H9 (cell line): ENCODE data around the gene KLHL22. TPM values are rescaled to one million over a fixed set of nuclear protein-coding genes. Genes with fewer than 3 reads are reported as not detected.
A peak's percentile ranks its signal among the peaks of the same experiment; 100 is the strongest.
"Not testable (repeated sequence)": the region's sequence is repeated elsewhere in the genome, so short reads cannot be mapped to it uniquely, and the experiment has no call there.

Experiments used
- DNase-seq: peaks from one replicate; pipeline ENCODE4 v3.0.0-alpha.2; 2017
- H2AFZ ChIP-seq: one replicate; pipeline ENCODE4 v1.6.1; 2013; ENCODE audit warnings: mild to moderate bottlenecking, low read length, control low read depth, moderate library complexity
- H2AK5ac ChIP-seq: 2 replicates; pipeline ENCODE4 v1.6.1; 2013; ENCODE audit warnings: low read length, control low read depth, mixed read lengths; ENCODE audit not compliant: insufficient read length
- H2BK120ac ChIP-seq: one replicate; pipeline ENCODE4 v1.6.1; 2013; ENCODE audit warnings: low read depth, mild to moderate bottlenecking, low read length, control low read depth, inconsistent platforms; ENCODE audit not compliant: poor library complexity, severe bottlenecking
- H2BK12ac ChIP-seq: 2 replicates; pipeline ENCODE4 v1.6.1; 2013; ENCODE audit warnings: low read length, control low read depth, mixed read lengths, low read depth; ENCODE audit not compliant: insufficient read length
- H2BK15ac ChIP-seq: 2 replicates; pipeline ENCODE4 v1.6.1; 2013; ENCODE audit warnings: low read depth, low read length, control low read depth
- H2BK20ac ChIP-seq: one replicate; pipeline ENCODE4 v1.6.1; 2013; ENCODE audit warnings: low read depth, mild to moderate bottlenecking, low read length, control low read depth, inconsistent platforms; ENCODE audit not compliant: poor library complexity, severe bottlenecking
- H2BK5ac ChIP-seq: 2 replicates; pipeline ENCODE4 v1.6.1; 2013; ENCODE audit warnings: low read length, control low read depth, mixed read lengths; ENCODE audit not compliant: insufficient read length
- H3K14ac ChIP-seq: 2 replicates; pipeline ENCODE4 v1.6.1; 2013; ENCODE audit warnings: low read length, control low read depth; ENCODE audit not compliant: insufficient read depth
- H3K18ac ChIP-seq: 2 replicates; pipeline ENCODE4 v1.6.1; 2013; ENCODE audit warnings: low read depth, mild to moderate bottlenecking, mixed read lengths, low read length, control low read depth; ENCODE audit not compliant: insufficient read length
- H3K23ac ChIP-seq: 2 replicates; pipeline ENCODE4 v1.6.1; 2013; ENCODE audit warnings: low read length, control low read depth, mixed read lengths, low read depth; ENCODE audit not compliant: insufficient read length
- H3K23me2 ChIP-seq: 2 replicates; pipeline ENCODE4 v1.6.1; 2013; ENCODE audit warnings: low read depth, mild to moderate bottlenecking, mixed read lengths, low read length, control low read depth; ENCODE audit not compliant: insufficient read length, poor library complexity, severe bottlenecking
- H3K27ac ChIP-seq: 2 replicates; pipeline ENCODE4 v1.5.1; 2013; ENCODE audit warnings: low read length, control low read depth, mixed read lengths, low read depth; ENCODE audit not compliant: insufficient read length
- H3K27me3 ChIP-seq: 2 replicates; pipeline ENCODE4 v1.6.1; 2013; ENCODE audit warnings: low read length, control low read depth, inconsistent platforms; ENCODE audit not compliant: insufficient read depth
- H3K4ac ChIP-seq: 2 replicates; pipeline ENCODE4 v1.6.1; 2013; ENCODE audit warnings: low read depth, mild to moderate bottlenecking, control low read depth, inconsistent platforms, low read length, moderate library complexity
- H3K4me1 ChIP-seq: 2 replicates; pipeline ENCODE4 v1.6.1; 2013; ENCODE audit warnings: low read length, control low read depth, inconsistent platforms; ENCODE audit not compliant: insufficient read depth
- H3K4me2 ChIP-seq: 2 replicates; pipeline ENCODE4 v1.6.1; 2013; ENCODE audit warnings: low read length, control low read depth, mixed read lengths; ENCODE audit not compliant: insufficient read length, insufficient read depth
- H3K56ac ChIP-seq: 2 replicates; pipeline ENCODE4 v1.6.1; 2013; ENCODE audit warnings: low read depth, mild to moderate bottlenecking, mixed read lengths, low read length, control low read depth; ENCODE audit not compliant: insufficient read length
- H3K79me1 ChIP-seq: 2 replicates; pipeline ENCODE4 v1.6.1; 2013; ENCODE audit warnings: low read depth, mild to moderate bottlenecking, moderate library complexity, low read length, control low read depth, inconsistent platforms; ENCODE audit not compliant: insufficient read depth, poor library complexity, severe bottlenecking
- H3K79me2 ChIP-seq: 2 replicates; pipeline ENCODE4 v1.6.1; 2013; ENCODE audit warnings: low read length, control low read depth, inconsistent platforms; ENCODE audit not compliant: insufficient read depth
- H3K9ac ChIP-seq: 2 replicates; pipeline ENCODE4 v1.6.1; 2013; ENCODE audit warnings: low read length, control low read depth, mixed read lengths; ENCODE audit not compliant: insufficient read length; ENCODE audit errors: extremely low read depth
- H3K9me3 ChIP-seq: one replicate; pipeline ENCODE4 v1.6.1; 2013; ENCODE audit warnings: low read depth, low read length, inconsistent platforms; ENCODE audit not compliant: control insufficient read depth
- H3T11ph ChIP-seq: one replicate; pipeline ENCODE4 v1.6.1; 2013; ENCODE audit warnings: mild to moderate bottlenecking, low read length, control low read depth, inconsistent platforms
- H4K20me1 ChIP-seq: one replicate; pipeline ENCODE4 v1.6.1; 2013; ENCODE audit not compliant: control insufficient read depth, insufficient read length, insufficient read depth
- H4K5ac ChIP-seq: 2 replicates; pipeline ENCODE4 v1.6.1; 2013; ENCODE audit warnings: low read depth, mild to moderate bottlenecking, mixed read lengths, low read length, control low read depth; ENCODE audit not compliant: insufficient read length
- H4K8ac ChIP-seq: replicated peaks from 2 replicates; pipeline ENCODE4 v1.6.1; 2013; ENCODE audit warnings: low read length, control low read depth, mixed read lengths, low read depth; ENCODE audit not compliant: insufficient read length
- H4K91ac ChIP-seq: 2 replicates; pipeline ENCODE4 v1.6.1; 2013; ENCODE audit warnings: low read depth, mild to moderate bottlenecking, moderate library complexity, mixed read lengths, low read length, control low read depth; ENCODE audit not compliant: insufficient read length
- H3K27ac Mint-ChIP-seq, 3 experiments: 2 replicates in 2 of 3; 3 replicates in 1 of 3; pipeline ENCODE4 v1.8.0; 2020 to 2021; ENCODE audit warnings: mixed read lengths in 3 of 3, mild to moderate bottlenecking in 1 of 3, moderate library complexity in 1 of 3
- H3K27me3 Mint-ChIP-seq: 2 replicates; pipeline ENCODE4 v1.8.0; 2021; ENCODE audit warnings: low read depth, mild to moderate bottlenecking, moderate library complexity, mixed read lengths
- H3K36me3 Mint-ChIP-seq, 3 experiments: 2 replicates in 2 of 3; 3 replicates in 1 of 3; pipeline ENCODE4 v1.8.0; 2020 to 2021; ENCODE audit warnings: low read depth in 3 of 3, mixed read lengths in 3 of 3; ENCODE audit not compliant: insufficient read depth in 1 of 3
- H3K4me1 Mint-ChIP-seq, 2 experiments: 2 replicates each; pipeline ENCODE4 v1.8.0; 2020; ENCODE audit warnings: mixed read lengths in 2 of 2
- H3K4me3 Mint-ChIP-seq, 2 experiments: 2 replicates in 1 of 2; 3 replicates in 1 of 2; pipeline ENCODE4 v1.8.0; 2020 to 2021; ENCODE audit warnings: mild to moderate bottlenecking in 2 of 2, mixed read lengths in 2 of 2, moderate library complexity in 1 of 2
- H3K9me3 Mint-ChIP-seq, 2 experiments: 2 replicates in 1 of 2; 3 replicates in 1 of 2; pipeline ENCODE4 v1.8.0; 2020; ENCODE audit warnings: mild to moderate bottlenecking in 2 of 2, mixed read lengths in 2 of 2, moderate library complexity in 1 of 2
- WGBS: extraction: QIAGEN DNeasy Blood & Tissue Kit; methylation state at CpG from one replicate; pipeline ENCODE4 v1.1.7; 2013; ENCODE audit warnings: missing lambda C conversion rate, low lambda C conversion rate, mixed read lengths; ENCODE audit not compliant: insufficient read length; ENCODE audit errors: extremely low coverage; 5-methylcytosine and 5-hydroxymethylcytosine counted together
- total RNA-seq: library from RNA; stranded (reverse); gene quantifications from 2 replicates; pipeline ENCODE4 v1.2.1, GENCODE V29; 2021
- TF ChIP-seq, protein P1 (sequence below): fragments of 200-600 bp; sonication (generic); conservative IDR thresholded peaks from 3 replicates; pipeline ENCODE4 v1.8.0; 2021; ENCODE audit warnings: antibody characterized with exemption, mild to moderate bottlenecking

The KLHL22 gene
- total RNA-seq, 1 experiment from 2014 or later: 11.9 TPM

DNA sequence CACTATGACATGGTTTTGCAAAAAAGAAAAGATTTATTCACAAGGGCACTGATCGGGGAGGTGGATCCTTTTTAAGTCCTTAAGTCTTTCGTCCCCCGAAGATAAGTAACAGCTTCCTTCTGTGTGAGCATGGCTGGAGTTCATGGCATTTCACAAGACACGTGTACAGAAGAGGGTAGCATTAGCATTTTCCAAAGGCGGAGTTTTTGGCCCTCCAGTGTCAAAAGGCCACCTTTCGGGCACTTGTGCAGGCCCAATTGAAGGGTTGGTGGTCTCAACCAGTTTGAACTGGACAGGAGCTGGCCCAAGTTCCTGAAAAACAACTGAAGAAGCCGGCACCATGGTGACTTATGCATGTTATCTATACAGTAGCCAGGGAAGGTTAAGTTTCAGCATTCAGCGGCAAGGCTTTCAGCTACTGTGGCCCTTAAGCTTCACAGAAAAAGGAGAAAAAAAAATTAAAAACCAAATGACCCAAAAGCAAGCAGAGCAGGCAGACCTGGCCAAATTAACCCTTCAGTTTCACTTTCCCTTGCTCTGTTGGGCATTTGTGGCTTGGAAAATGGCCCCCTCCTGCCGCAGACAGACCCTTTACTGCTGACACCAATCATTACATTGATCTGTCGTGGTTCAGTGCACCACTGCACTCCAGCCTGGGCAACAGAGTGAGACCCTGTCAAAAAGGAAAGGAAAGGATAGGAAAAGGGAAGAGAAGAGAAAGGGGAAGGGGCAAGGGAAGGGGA is 83.0 kb downstream of the KLHL22 start:
- no peak overlapping the region for H3K4me3 Mint-ChIP-seq
- H2BK5ac ChIP-seq: no peak overlapping the region
- H3K27me3 ChIP-seq: no peaks in the 10 kb centered on the region
- H4K91ac ChIP-seq: no peak overlapping the region
- H3K27ac Mint-ChIP-seq: no peak overlapping the region
- TF ChIP-seq, protein P1, sequence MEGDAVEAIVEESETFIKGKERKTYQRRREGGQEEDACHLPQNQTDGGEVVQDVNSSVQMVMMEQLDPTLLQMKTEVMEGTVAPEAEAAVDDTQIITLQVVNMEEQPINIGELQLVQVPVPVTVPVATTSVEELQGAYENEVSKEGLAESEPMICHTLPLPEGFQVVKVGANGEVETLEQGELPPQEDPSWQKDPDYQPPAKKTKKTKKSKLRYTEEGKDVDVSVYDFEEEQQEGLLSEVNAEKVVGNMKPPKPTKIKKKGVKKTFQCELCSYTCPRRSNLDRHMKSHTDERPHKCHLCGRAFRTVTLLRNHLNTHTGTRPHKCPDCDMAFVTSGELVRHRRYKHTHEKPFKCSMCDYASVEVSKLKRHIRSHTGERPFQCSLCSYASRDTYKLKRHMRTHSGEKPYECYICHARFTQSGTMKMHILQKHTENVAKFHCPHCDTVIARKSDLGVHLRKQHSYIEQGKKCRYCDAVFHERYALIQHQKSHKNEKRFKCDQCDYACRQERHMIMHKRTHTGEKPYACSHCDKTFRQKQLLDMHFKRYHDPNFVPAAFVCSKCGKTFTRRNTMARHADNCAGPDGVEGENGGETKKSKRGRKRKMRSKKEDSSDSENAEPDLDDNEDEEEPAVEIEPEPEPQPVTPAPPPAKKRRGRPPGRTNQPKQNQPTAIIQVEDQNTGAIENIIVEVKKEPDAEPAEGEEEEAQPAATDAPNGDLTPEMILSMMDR: no peak
- H3T11ph ChIP-seq: no peak overlapping the region
- no peaks in the 10 kb centered on the region for H3K79me1 ChIP-seq
- H3K36me3 Mint-ChIP-seq: peaks cover 0 to 6% (median 0%) of the 10 kb centered on the region in 3 experiments; a peak in 4 of 7 replicates
- no peak overlapping the region for H3K18ac ChIP-seq
- H2BK15ac ChIP-seq: no peak overlapping the region
- no peak overlapping the region for H3K56ac ChIP-seq
- H3K4ac ChIP-seq: no peak overlapping the region
- WGBS: no CpG with 5 or more reads among the region's 10 CpGs
- no peaks in the 10 kb centered on the region for H3K79me2 ChIP-seq
- H3K4me1 Mint-ChIP-seq: peaks cover 0 to 7% of the 10 kb centered on the region in 2 experiments; a peak in 1 of 4 replicates
- H3K9me3 ChIP-seq: no peaks in the 10 kb centered on the region
- H3K27me3 Mint-ChIP-seq: peaks cover 2% of the 10 kb centered on the region; the same call in 1 of the 2 replicates
- H3K4me1 ChIP-seq: no peaks in the 10 kb centered on the region
- no peak overlapping the region for H3K14ac ChIP-seq
- H3K23ac ChIP-seq: no peak overlapping the region
- no peak overlapping the region for H2BK12ac ChIP-seq
- no peaks in the 10 kb centered on the region for H3K23me2 ChIP-seq
- DNase-seq: no peak
- no peak overlapping the region for H4K8ac ChIP-seq
- no peaks in the 10 kb centered on the region for H3K9me3 Mint-ChIP-seq
- H4K20me1 ChIP-seq: no peaks in the 10 kb centered on the region
- peak overlapping the region; percentile 44 for H2BK120ac ChIP-seq
- H3K4me2 ChIP-seq: no peak overlapping the region
- no peak overlapping the region for H3K9ac ChIP-seq
- H2BK20ac ChIP-seq: no peak overlapping the region
- no peak overlapping the region for H2AFZ ChIP-seq
- H3K27ac ChIP-seq: no peak overlapping the region
- no peak overlapping the region for H2AK5ac ChIP-seq
- no peak overlapping the region for H4K5ac ChIP-seq

DNA sequence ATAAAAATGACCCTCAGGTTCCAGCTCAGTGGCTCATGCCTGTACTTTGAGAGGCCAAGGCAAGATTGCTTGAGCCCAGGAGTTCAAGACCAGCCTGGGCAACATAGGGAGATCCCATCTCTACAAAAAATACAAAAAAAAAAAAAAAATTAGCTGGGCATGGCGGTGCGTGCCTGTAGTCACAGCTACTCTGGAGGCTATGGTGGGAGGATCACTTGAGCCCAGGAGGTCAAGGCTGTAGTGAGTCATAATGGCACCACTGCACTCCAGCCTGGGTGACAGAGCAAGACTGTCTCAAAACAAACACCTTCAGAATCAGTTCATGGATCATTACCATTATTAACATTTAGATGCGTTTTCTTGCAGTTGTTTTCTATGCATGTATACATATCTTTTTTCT is 86.2 kb downstream of the KLHL22 start:
- H3K14ac ChIP-seq, H3K23ac ChIP-seq, H4K91ac ChIP-seq, H3K79me2 ChIP-seq, H3K4me1 Mint-ChIP-seq, H3T11ph ChIP-seq, H3K27me3 Mint-ChIP-seq, DNase-seq, H3K56ac ChIP-seq, H3K27ac Mint-ChIP-seq, H2BK120ac ChIP-seq, H2BK20ac ChIP-seq, H4K5ac ChIP-seq, H3K4me2 ChIP-seq, H3K79me1 ChIP-seq, H3K4me3 Mint-ChIP-seq, H3K27ac ChIP-seq, H2AFZ ChIP-seq, H3K18ac ChIP-seq, H3K4me1 ChIP-seq, H3K27me3 ChIP-seq, H4K20me1 ChIP-seq, H4K8ac ChIP-seq, H3K9ac ChIP-seq, H3K23me2 ChIP-seq, H2BK15ac ChIP-seq, H2AK5ac ChIP-seq, H3K9me3 ChIP-seq, H2BK12ac ChIP-seq, H3K9me3 Mint-ChIP-seq, H3K4ac ChIP-seq, H2BK5ac ChIP-seq: not testable (repeated sequence)
- WGBS: no CpG with 5 or more reads among the region's 3 CpGs
- H3K36me3 Mint-ChIP-seq: peaks cover 19 to 31% (median 25%) of the 10 kb centered on the region in 3 experiments; a peak in 6 of 7 replicates
